GM23338 (cell line): Measurements from ENCODE around the gene ADAD2. TPM values are rescaled to one million over a fixed set of nuclear protein-coding genes. Genes with fewer than 3 reads are reported as not detected.

Experiments
- ATAC-seq: fragments of 200-7000 bp; cut with Tn5 transposase; 3 replicates; pipeline ENCODE4 v1.9.1; 2020
- DNase-seq: peaks from one replicate; pipeline ENCODE4 v3.0.0-alpha.2; 2015; ENCODE audit warnings: low spot score
- H2AFZ ChIP-seq: fragments of 200-600 bp; sonication (generic); 2 replicates; pipeline ENCODE4 v1.8.0; 2016; ENCODE audit warnings: antibody characterized with exemption, mild to moderate bottlenecking, moderate library complexity
- H3F3A ChIP-seq: fragments of 200-600 bp; sonication (generic); replicated peaks from 2 replicates; pipeline ENCODE4 v1.8.0; 2017; ENCODE audit warnings: antibody characterized with exemption, mixed run types, low read depth
- H3K27ac ChIP-seq: fragments of 200-600 bp; sonication (generic); 2 replicates; pipeline ENCODE4 v1.6.1; 2016; ENCODE audit warnings: low read depth
- H3K27me3 ChIP-seq: fragments of 200-600 bp; sonication (generic); 2 replicates; pipeline ENCODE4 v1.8.0; 2016; ENCODE audit warnings: mild to moderate bottlenecking, mixed run types, moderate library complexity; ENCODE audit not compliant: insufficient read depth
- H3K36me3 ChIP-seq: fragments of 200-600 bp; sonication (generic); 2 replicates; pipeline ENCODE4 v1.8.0; 2016; ENCODE audit warnings: mild to moderate bottlenecking; ENCODE audit not compliant: insufficient read depth
- H3K4me1 ChIP-seq: fragments of 200-600 bp; sonication (generic); 2 replicates; pipeline ENCODE4 v1.8.0; 2016; ENCODE audit warnings: mild to moderate bottlenecking, moderate library complexity; ENCODE audit not compliant: insufficient read depth
- H3K4me2 ChIP-seq: fragments of 200-600 bp; sonication (generic); 2 replicates; pipeline ENCODE4 v1.7.1; 2017; ENCODE audit warnings: mixed run types
- H3K4me3 ChIP-seq: fragments of 200-600 bp; sonication (generic); 2 replicates; pipeline ENCODE4 v1.6.1; 2016; ENCODE audit warnings: mixed run types
- H3K79me2 ChIP-seq: fragments of 200-600 bp; sonication (generic); replicated peaks from 2 replicates; pipeline ENCODE4 v1.8.0; 2017; ENCODE audit warnings: mild to moderate bottlenecking; ENCODE audit not compliant: insufficient read depth
- H3K9me2 ChIP-seq: fragments of 200-600 bp; sonication (generic); 2 replicates; pipeline ENCODE4 v1.8.0; 2017; ENCODE audit not compliant: insufficient read depth
- H4K20me1 ChIP-seq: fragments of 200-600 bp; sonication (generic); replicated peaks from 2 replicates; pipeline ENCODE4 v1.8.0; 2017; ENCODE audit warnings: mild to moderate bottlenecking; ENCODE audit not compliant: insufficient read depth
- H3K27ac Mint-ChIP-seq: 2 replicates; pipeline ENCODE4 v1.8.0; 2020; ENCODE audit warnings: inconsistent platforms, mild to moderate bottlenecking, moderate library complexity, mixed read lengths
- H3K27me3 Mint-ChIP-seq: 3 replicates; pipeline ENCODE4 v1.8.0; 2022; ENCODE audit warnings: low read depth, mild to moderate bottlenecking, moderate library complexity, mixed read lengths, inconsistent platforms; ENCODE audit not compliant: insufficient read depth, poor library complexity
- H3K36me3 Mint-ChIP-seq: 3 replicates; pipeline ENCODE4 v1.8.0; 2021; ENCODE audit warnings: low read depth, mild to moderate bottlenecking, inconsistent platforms, moderate library complexity, mixed read lengths
- H3K4me1 Mint-ChIP-seq: 3 replicates; pipeline ENCODE4 v1.8.0; 2020; ENCODE audit warnings: mild to moderate bottlenecking, inconsistent platforms, mixed read lengths
- H3K4me3 Mint-ChIP-seq: 3 replicates; pipeline ENCODE4 v1.8.0; 2021; ENCODE audit warnings: moderate library complexity, mild to moderate bottlenecking, inconsistent platforms, mixed read lengths
- H3K9me3 Mint-ChIP-seq: 3 replicates; pipeline ENCODE4 v1.8.0; 2020; ENCODE audit warnings: moderate library complexity, mild to moderate bottlenecking, inconsistent platforms, mixed read lengths
- ETS1 ChIP-seq: IDR thresholded peaks from 2 replicates; pipeline ENCODE4 v1.6.1; 2016; ENCODE audit warnings: antibody characterized with exemption
- EZH2 ChIP-seq: fragments of 200-600 bp; sonication (generic); IDR thresholded peaks from one replicate; pipeline ENCODE4 v1.8.0; 2017; ENCODE audit warnings: antibody characterized with exemption, mild to moderate bottlenecking, low read depth; ENCODE audit not compliant: unreplicated experiment
- EZH2phosphoT487 ChIP-seq: fragments of 200-600 bp; sonication (generic); IDR thresholded peaks from one replicate; pipeline ENCODE4 v1.8.1; 2018; ENCODE audit warnings: antibody characterized with exemption; ENCODE audit not compliant: unreplicated experiment
- JUNB ChIP-seq: IDR thresholded peaks from one replicate; pipeline ENCODE4 v1.6.1; 2016; ENCODE audit warnings: antibody characterized with exemption; ENCODE audit not compliant: unreplicated experiment
- NANOG ChIP-seq: IDR thresholded peaks from 2 replicates; pipeline ENCODE4 v1.6.1; 2016; ENCODE audit warnings: antibody characterized with exemption, borderline replicate concordance
- REST ChIP-seq: IDR thresholded peaks from one replicate; pipeline ENCODE4 v1.6.1; 2018; ENCODE audit warnings: antibody characterized with exemption; ENCODE audit not compliant: unreplicated experiment
- STAT1 ChIP-seq: IDR thresholded peaks from one replicate; pipeline ENCODE4 v1.6.1; 2016; ENCODE audit warnings: antibody characterized with exemption; ENCODE audit not compliant: unreplicated experiment
- ZNF331 ChIP-seq: fragments of 250-450 bp; sonication (Bioruptor Pico); IDR thresholded peaks from 2 replicates; pipeline ENCODE4 v1.5.0; 2020; ENCODE audit warnings: low read depth, mild to moderate bottlenecking, moderate library complexity
- polyA plus RNA-seq: library from polyadenylated mRNA; unstranded; fragments of >200 nt; fragmentation: Nextera tagmentation; extraction: Ambion mirVana; gene quantifications from 2 replicates; pipeline ENCODE4 v1.2.1, GENCODE V29; 2016
- total RNA-seq: library from RNA; depleted of rRNA; stranded (reverse); fragments of >200 nt; shearing (Covaris generic); gene quantifications from 2 replicates; pipeline ENCODE4 v1.2.3, GENCODE V29; 2014
- TF ChIP-seq, protein P1 (sequence below): fragments of 250-450 bp; sonication (Bioruptor Pico); IDR thresholded peaks from 2 replicates; pipeline ENCODE4 v1.5.0; 2020; ENCODE audit warnings: mild to moderate bottlenecking, moderate library complexity
- TF ChIP-seq, protein P2 (sequence below), 2 experiments: fragments of 200-600 bp in 1 of 2; sonication (generic) in 1 of 2; conservative IDR thresholded peaks; 2 replicates each; pipeline versions ENCODE4 v1.5.1 to v1.6.1; 2016 to 2017; ENCODE audit warnings: antibody characterized with exemption in 2 of 2, low read depth in 2 of 2, mild to moderate bottlenecking in 2 of 2, moderate library complexity in 1 of 2

ADAD2 gene
- total and polyA plus RNA-seq, 2 experiments from 2014 or later = 1.6 to 4.5 TPM

GRCh38 chr16:84198401-84198800 is 7.4 kb downstream of the ADAD2 start (continued):
- TF ChIP-seq, protein P1, sequence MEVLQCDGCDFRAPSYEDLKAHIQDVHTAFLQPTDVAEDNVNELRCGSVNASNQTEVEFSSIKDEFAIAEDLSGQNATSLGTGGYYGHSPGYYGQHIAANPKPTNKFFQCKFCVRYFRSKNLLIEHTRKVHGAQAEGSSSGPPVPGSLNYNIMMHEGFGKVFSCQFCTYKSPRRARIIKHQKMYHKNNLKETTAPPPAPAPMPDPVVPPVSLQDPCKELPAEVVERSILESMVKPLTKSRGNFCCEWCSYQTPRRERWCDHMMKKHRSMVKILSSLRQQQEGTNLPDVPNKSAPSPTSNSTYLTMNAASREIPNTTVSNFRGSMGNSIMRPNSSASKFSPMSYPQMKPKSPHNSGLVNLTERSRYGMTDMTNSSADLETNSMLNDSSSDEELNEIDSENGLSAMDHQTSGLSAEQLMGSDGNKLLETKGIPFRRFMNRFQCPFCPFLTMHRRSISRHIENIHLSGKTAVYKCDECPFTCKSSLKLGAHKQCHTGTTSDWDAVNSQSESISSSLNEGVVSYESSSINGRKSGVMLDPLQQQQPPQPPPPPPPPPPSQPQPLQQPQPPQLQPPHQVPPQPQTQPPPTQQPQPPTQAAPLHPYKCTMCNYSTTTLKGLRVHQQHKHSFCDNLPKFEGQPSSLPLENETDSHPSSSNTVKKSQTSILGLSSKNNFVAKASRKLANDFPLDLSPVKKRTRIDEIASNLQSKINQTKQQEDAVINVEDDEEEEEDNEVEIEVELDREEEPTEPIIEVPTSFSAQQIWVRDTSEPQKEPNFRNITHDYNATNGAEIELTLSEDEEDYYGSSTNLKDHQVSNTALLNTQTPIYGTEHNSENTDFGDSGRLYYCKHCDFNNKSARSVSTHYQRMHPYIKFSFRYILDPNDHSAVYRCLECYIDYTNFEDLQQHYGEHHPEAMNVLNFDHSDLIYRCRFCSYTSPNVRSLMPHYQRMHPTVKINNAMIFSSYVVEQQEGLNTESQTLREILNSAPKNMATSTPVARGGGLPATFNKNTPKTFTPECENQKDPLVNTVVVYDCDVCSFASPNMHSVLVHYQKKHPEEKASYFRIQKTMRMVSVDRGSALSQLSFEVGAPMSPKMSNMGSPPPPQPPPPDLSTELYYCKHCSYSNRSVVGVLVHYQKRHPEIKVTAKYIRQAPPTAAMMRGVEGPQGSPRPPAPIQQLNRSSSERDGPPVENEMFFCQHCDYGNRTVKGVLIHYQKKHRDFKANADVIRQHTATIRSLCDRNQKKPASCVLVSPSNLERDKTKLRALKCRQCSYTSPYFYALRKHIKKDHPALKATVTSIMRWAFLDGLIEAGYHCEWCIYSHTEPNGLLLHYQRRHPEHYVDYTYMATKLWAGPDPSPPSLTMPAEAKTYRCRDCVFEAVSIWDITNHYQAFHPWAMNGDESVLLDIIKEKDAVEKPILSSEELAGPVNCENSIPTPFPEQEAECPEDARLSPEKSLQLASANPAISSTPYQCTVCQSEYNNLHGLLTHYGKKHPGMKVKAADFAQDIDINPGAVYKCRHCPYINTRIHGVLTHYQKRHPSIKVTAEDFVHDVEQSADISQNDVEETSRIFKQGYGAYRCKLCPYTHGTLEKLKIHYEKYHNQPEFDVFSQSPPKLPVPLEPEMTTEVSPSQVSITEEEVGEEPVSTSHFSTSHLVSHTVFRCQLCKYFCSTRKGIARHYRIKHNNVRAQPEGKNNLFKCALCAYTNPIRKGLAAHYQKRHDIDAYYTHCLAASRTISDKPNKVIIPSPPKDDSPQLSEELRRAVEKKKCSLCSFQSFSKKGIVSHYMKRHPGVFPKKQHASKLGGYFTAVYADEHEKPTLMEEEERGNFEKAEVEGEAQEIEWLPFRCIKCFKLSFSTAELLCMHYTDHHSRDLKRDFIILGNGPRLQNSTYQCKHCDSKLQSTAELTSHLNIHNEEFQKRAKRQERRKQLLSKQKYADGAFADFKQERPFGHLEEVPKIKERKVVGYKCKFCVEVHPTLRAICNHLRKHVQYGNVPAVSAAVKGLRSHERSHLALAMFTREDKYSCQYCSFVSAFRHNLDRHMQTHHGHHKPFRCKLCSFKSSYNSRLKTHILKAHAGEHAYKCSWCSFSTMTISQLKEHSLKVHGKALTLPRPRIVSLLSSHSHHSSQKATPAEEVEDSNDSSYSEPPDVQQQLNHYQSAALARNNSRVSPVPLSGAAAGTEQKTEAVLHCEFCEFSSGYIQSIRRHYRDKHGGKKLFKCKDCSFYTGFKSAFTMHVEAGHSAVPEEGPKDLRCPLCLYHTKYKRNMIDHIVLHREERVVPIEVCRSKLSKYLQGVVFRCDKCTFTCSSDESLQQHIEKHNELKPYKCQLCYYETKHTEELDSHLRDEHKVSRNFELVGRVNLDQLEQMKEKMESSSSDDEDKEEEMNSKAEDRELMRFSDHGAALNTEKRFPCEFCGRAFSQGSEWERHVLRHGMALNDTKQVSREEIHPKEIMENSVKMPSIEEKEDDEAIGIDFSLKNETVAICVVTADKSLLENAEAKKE (CRISPR knock-in tag) = no peak
- TF ChIP-seq ZNF331 = no peak
- TF ChIP-seq, protein P2, sequence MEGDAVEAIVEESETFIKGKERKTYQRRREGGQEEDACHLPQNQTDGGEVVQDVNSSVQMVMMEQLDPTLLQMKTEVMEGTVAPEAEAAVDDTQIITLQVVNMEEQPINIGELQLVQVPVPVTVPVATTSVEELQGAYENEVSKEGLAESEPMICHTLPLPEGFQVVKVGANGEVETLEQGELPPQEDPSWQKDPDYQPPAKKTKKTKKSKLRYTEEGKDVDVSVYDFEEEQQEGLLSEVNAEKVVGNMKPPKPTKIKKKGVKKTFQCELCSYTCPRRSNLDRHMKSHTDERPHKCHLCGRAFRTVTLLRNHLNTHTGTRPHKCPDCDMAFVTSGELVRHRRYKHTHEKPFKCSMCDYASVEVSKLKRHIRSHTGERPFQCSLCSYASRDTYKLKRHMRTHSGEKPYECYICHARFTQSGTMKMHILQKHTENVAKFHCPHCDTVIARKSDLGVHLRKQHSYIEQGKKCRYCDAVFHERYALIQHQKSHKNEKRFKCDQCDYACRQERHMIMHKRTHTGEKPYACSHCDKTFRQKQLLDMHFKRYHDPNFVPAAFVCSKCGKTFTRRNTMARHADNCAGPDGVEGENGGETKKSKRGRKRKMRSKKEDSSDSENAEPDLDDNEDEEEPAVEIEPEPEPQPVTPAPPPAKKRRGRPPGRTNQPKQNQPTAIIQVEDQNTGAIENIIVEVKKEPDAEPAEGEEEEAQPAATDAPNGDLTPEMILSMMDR (conservative IDR thresholded peaks at IDR 0.05; ENCODE audit: low read depth in 2 of 2) = no peak
- TF ChIP-seq JUNB = no peak

DNA sequence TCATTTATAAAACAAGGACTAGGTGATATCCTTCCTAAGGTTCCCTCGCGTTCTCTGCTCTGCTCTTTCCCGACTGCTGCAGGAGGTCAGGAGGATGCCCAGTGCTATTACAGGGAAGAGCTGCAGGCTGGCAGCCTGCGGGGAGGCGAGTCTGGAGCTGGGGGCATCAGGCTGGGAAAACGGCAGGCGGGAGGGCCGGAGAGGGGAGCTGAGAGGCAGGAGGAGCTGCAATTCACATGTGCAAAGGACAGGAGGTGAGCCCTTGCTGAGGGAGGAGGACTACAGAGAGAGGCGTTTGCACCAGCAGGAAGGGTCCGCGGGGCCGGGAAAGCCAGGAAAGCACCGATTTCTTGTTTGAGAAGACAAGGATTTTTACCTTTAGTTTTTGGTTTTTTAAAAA is 8.1 kb downstream of the ADAD2 start:
- H2AFZ ChIP-seq = no peak overlapping the region
- H3K79me2 ChIP-seq = no peaks in the 10 kb centered on the region
- Mint-ChIP-seq H3K27me3 (peaks cover 10% of the 10 kb centered on the region), H3K4me3 (no peak overlapping the region), H3K36me3 (no peaks in the 10 kb centered on the region), H3K27ac (no peak overlapping the region), H3K9me3 (no peaks in the 10 kb centered on the region), H3K4me1 (peaks cover 17% of the 10 kb centered on the region)
- H3K4me1 ChIP-seq = no peaks in the 10 kb centered on the region
- no peaks in the 10 kb centered on the region for H4K20me1 ChIP-seq
- H3K27ac ChIP-seq = no peak overlapping the region
- no peaks in the 10 kb centered on the region for H3K36me3 ChIP-seq
- no peak overlapping the region for H3K4me3 ChIP-seq
- H3K4me2 ChIP-seq = no peak overlapping the region
- ATAC-seq (peak; percentile 58), DNase-seq (no peak)
- H3K27me3 ChIP-seq = no peaks in the 10 kb centered on the region
- H3K9me2 ChIP-seq = no peaks in the 10 kb centered on the region
- H3F3A ChIP-seq = no peaks in the 10 kb centered on the region
- TF ChIP-seq JUNB (no peak), ETS1 (no peak), REST (no peak), EZH2phosphoT487 (no peak), ZNF331 (no peak), NANOG (no peak), EZH2 (no peak), STAT1 (no peak)
- TF ChIP-seq, protein P2 (conservative IDR thresholded peaks at IDR 0.05; ENCODE audit: low read depth in 2 of 2) = no peak
